H1 (cell line): ENCODE measurements around the gene OGG1.

ENCODE experiments used
- BACH1 ChIP-seq: IDR thresholded peaks from 2 replicates; pipeline ENCODE4 v1.6.1; 2012; ENCODE audit warnings: low read length, improper control_type of control experiment
- CTCF ChIP-seq, 3 experiments: IDR thresholded peaks; 1 replicate in 2 of 3; 2 replicates in 1 of 3; pipeline versions ENCODE4 v1.5.1 to v1.6.1; 2011; ENCODE audit warnings: low read length in 3 of 3, mild to moderate bottlenecking in 3 of 3, inconsistent platforms in 2 of 3, low read depth in 1 of 3, moderate library complexity in 1 of 3; ENCODE audit not compliant: insufficient read depth in 1 of 3; ENCODE audit errors: control extremely low read depth in 1 of 3
- POLR2A ChIP-seq, 2 experiments: IDR thresholded peaks; 1 replicate in 1 of 2; 2 replicates in 1 of 2; pipeline ENCODE4 v1.6.1; 2011; ENCODE audit warnings: low read depth in 2 of 2, low read length in 2 of 2, mild to moderate bottlenecking in 2 of 2; ENCODE audit errors: control extremely low read depth in 1 of 2
- YY1 ChIP-seq: IDR thresholded peaks from 2 replicates; pipeline ENCODE4 v1.6.1; 2011; ENCODE audit warnings: low read depth, mild to moderate bottlenecking, low read length

GRCh38 chr3:9742560-9742959 lies 7.2 kb upstream of the OGG1 start:
- TF ChIP-seq BACH1 (no peak), YY1 (no peak), CTCF (IDR thresholded peaks at IDR 0.05; ENCODE audit: control extremely low read depth in 1 of 3, insufficient read depth in 1 of 3, low read depth in 1 of 3, low read length in 3 of 3) (no peak), POLR2A (IDR thresholded peaks at IDR 0.05; ENCODE audit: control extremely low read depth in 1 of 2, low read depth in 2 of 2, low read length in 2 of 2) (no peak)
